Measurements from ENCODE around the gene CEL.

The CEL gene

DNA sequence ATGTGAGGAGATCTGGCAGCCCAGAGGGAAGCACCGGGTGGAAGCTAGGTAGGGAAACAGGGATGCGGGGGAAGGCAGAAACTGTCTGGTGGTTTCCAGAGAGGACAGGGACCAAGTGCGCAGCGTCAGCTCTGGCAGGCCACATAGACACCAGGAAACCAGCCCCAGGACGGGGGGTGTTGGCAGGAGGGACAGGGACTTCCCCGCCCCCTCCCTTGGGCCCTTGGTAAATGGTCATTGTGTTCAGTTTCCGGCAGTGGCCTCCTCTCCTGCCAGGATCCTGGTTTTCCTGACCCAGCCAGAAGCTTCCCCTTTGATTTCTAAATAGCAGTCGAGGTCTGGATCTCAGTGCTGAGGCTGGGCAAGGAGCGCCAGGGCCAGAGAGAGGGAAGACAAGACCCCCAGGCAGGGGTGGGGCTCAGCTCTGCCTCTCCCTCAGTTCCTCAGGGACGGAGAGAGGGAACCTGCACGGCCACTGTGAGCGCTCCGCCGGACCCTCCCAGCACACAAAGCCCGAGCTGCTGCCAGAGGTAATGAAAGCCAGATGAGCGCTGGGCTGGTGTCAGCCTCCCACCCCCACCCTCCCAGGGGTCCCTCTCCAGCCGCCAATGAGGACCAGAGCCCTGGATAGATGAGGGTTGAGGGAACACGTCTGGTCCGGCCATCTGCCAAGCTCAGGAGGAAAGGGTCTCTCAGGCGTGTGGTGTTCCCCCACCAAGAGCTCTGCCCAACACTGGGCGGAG is 57.5 kb downstream of the CEL start:
- DNase-seq = no peak

DNA sequence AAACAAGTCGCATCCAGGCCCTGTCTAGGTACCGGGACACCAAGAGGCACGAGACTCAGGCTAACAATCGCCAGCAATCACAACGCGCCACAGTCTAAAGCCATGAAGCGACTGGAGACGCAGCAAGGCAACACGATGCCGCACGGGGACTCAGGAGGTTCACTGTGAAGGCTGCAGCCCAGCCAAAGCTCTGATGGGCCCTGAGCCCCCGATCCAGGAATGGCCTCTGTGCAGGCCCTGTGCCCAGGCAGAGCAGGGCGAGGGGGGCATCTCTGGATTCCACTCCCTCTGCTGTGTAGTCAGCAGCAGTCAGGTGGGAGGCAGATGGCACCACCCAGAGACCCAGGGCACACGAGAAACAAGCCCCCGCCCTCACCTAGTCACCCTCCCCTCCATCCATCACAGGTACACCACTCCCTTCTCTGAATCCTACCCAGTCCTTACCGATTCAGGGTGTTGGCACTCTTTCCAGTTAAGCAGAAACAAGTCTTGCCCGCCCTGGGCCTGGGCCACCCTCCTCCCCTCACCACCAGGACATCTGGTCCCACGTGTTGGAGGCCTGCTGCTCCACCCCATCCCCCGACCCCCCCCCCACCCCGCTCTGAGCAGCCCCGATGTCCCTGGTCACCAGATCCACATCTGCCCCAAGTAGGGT is 58.2 kb downstream of the CEL start:
- DNase-seq = no peak

DNA sequence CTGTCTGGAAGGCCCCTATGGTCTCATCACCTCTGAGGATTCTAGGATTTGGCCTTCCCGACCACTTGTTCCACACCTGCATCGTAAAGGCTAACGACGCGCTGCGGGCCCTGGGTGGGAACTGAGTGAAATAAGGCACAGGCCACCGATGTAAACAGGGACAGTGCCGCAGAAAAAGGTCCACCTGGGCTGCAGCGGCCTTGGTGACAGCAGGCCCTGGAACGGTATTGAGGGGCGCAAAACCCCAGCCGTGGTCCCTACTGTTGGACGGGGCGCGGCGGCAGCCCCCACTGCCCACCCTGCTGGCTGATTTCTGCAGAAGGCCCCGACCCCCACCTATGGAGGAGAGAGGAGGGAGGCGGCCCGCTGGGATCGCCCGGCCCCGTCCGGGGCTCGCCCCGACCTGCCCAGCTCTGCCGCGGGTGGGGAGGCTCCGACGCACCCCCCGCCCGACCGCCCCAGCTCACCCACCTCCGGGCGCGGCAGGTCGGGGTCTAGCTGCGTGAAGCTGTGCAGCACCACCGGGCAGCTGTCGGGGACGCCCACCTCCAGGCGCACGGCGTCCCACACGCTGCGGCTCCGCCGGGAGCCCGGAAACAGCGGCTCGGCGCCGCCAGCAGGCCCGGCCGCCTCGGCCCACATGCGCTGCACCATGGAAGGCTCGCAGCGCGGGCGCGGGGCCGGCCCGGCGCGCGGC is 58.9 kb downstream of the CEL start:
- DNase-seq = no peak
